HG02588 (cell line): Measurements from ENCODE around the gene DHX40.
"Not testable (repeated sequence)": the region's sequence is repeated elsewhere in the genome, so short reads cannot be mapped to it uniquely, and the experiment has no call there.

Source experiments
- ATAC-seq: cut with Tn5 transposase; IDR thresholded peaks from one replicate; pipeline ENCODE4 v1.9.1; 2021; ENCODE audit warnings: mild to moderate bottlenecking, moderate library complexity; ENCODE audit not compliant: unreplicated experiment

Gene DHX40

DNA sequence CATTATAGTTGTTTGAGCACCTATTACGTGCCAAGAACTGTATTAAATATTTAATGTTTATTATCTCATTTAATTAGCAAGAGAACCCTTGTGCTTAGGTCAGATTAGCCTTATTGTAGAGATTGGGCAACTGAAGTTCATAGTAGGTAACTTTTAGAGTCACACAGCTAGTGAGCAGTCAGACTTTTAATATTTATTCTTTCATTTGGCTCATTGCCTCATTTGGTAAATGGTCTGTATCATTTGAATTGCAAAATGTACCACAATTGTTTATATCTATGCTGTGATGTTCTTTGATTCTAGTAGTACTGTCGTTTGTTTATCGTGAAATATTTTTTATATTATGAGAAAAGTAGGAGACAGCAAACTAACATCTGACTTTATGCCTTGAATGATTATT, 61.9 kb downstream of the DHX40 start:
- no peak for ATAC-seq

DNA sequence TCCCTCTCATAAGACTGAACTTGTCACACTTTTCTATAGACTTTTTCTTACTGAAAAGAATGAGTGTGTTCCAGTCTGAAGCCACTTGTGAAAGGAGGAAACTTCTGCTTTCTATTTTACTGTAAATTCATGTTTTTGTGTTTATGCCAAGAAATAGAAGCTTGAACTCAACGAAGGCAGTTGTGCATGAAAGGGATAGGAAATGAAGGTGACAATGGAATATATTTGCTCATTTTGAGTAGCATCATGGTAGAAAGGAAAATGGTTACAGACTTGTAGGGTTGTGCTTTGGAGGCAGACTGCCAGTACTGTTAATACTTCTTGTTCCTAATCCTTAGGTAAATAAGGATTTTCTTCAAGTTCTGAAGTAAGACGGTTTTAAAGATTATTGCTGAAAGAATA, 62.4 kb downstream of the DHX40 start:
- no peak for ATAC-seq

DNA sequence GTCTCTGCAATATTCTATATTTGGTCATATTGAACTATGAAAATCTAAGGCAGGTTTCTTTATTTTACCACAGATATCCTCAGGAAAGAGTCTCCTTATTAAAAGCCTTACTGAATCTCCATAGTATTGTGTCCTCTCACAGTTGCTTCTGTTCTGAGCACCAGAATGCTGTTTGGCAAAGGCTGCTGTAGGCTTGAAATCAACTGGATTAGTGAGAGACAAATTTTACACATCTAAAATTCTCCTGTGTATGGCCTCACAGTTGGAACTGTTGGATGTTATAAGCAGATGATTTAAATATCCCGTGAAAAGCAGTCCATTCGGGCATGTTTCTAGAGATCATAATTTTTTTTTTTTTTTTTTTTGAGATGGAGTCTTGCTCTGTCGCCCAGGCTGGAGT, 63.8 kb downstream of the DHX40 start:
- ATAC-seq, result no peak

DNA sequence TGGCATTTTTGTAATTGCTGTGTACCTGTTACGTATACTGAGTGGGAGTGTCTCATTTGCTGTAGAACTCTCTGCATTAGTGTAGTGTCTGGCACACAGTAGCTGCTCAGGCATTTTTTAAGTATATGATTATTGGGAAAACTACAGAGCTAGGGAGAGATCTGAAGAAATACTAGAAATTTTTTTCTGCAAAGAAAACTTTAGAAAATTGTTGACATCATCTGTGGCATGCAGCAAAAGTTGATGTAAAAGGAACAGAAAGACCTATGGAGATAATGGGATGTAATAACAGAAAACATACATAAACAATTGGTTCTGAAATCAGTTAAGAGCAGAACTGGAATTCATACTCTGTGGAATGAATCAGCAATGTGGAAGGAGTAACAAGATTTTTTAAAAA, 65.9 kb downstream of the DHX40 start:
- no peak for ATAC-seq

DNA sequence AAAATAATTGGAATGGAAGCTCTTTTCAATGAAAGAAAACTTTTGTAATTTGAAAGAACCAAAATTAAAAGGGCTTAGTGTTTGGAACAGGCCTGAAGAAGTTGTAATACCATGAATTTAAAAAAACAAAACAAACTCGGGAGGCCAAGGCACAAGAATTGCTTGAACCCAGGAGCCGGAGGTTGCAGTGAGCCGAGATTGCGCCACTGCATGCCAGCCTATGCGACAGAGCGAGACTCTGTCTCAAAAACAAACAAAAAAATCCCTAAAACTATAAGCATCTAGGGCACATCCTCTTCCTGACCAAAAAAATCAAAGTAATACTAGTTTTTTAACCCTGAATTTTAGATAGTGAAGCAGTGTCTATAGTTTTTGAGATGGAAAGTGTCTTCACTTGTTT, 67.0 kb downstream of the DHX40 start:
- ATAC-seq, result no peak

DNA sequence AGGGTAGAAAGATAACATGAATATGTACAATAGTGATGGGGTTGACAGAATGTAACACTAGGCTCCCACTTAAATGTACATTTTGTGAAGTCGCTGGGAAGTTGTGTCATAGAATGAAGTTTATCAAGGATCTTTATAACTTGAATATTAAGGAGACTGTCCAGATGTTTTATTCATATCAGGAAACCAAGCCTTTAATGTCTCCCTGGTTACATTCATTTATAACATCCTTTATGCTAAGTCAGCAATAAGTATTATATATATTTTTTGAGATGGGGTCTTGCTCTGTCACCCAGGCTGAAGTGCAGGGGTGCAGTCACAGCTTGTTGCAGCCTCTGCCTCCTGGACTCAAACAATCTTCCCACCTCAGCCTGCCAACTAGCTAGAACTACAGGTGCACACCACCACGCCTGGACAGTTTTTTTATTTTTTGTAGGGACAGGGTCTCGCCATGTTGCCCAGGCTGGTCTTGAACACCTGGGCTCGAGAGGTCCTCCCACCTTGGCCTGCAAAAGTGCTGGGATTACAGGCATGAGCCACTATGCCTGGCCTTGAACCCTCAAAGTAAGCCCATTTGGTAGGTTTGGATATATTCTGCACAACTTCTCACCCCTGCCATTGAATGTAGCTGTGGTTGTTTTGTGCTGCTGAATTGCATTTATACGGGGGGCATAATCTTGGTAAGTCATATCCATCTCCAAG, 68.4 kb downstream of the DHX40 start:
- ATAC-seq, result no peak

DNA sequence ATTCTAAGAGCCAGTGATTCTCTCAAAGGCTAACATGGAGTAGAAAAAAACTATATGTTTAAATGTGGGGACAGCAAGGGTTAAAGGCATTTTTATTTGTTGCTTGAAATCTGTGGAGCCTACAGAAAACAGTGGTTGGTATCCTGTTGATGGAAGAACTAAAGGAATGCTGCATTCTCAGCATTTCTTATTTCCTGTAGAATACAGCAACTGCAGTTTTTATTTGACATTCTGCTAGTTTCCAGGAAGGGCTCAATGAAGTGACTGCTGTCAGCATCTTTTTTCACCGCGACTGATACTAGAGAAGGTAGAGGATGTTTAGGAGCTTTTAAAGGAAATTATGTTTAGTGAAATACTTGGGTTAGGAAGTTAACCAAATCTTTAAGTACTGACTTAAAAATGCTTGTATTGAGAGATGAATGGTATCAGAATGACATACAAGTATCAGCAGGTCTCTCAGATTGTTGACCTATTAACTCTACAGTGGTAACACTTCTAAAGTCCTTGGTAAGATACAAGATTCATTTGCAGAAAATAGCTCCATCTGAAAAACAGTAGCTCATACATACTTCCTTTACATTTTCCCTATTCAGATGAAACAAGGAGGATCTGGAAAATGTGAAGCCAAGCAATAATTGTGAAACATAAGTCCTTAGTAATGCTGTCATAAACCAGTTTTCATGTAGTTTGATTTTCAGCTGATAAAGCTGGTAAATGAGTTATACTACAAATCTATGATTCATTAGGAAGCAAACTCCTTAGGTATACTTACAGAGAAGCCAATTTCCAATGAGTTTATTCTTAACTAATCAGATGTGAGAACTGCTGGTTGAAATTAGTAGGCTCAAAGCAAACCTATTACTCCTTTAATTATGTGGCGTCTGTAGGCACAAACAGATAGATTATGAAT, 69.5 kb downstream of the DHX40 start:
- no peak for ATAC-seq

DNA sequence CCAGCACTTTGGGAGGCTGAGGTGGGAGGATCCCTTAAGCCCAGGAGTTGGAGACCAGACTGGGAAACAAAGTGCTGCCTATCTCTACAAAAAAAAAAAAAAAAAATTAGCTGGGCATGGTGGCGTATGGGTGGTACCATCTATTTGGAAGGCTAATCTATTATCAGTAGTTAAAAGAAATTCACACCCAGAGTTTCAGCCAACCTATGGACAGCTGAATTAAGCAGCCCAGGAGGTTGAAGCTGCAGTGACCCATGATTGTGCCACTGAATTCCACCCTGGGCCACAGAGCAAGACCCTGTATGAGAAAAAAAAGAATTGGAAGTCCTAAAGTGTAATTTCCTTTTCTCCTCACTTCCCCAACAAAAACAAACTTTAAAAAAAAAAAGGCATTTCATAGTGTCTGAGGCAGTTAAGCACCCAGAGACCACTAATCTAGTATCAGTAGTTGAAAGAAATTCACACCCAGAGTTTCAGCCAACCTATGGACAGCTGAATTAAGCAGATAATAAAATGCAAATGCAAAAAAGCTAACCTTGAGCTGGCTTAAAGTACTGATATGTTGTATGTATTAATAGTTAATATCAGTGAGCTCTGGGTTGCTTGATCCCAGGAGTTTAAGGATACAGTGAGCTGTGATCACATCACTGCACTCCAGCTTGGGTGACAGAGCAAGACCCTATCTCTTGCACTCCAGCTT, 72.4 kb downstream of the DHX40 start:
- no peak for ATAC-seq

DNA sequence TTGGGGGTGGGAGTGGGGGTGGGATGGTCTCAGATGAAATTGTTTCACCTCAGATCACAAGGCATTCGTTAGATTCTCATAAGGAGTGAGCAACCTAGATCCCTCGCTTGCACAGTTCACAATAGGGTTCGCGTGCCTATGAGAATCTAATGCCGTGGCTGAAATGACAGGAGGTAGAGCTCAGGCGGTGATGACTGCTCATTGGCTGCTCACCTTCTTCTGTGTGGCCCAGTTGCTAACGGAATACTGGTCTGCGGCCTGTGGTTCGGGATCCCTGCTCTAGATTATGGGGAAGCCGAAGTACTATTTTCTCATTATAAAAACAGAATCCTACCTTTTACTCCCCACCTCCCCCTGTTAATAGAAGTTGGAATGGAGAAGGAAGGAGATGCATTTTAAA, 73.1 kb downstream of the DHX40 start:
- ATAC-seq, result no peak

DNA sequence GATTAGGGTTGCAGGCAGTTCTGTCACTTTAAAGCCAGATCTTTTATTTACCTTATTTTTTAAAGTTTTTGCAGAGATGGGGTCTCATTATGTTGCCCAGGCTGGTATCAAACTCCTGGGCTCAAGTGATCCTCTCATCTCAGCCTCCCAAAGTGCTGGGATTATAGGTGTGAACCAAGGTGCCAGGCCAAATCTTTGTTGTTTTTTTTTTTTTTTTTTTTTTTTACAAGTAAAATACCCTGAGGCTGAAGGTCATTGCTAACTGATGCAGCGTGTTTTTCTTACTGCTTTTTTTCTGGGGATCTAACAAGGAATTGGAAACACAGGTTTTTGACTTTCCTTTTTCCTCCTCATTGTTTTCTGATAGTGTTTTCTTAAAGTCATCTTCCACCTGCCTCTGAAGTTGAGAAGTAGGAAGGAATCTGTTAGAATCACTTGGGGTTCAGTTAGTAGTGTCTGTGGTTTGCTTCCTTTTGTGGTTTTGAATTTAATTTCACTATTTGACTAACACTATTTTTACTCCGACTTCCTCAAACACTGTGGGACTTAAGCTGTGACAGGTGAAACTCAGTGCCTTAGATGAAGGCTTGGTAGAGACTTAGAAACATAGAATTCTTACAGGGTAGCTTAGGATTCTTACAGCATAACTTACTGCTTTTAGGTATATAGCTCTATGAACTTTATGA, 76.5 kb downstream of the DHX40 start:
- peak; percentile 79 for ATAC-seq

DNA sequence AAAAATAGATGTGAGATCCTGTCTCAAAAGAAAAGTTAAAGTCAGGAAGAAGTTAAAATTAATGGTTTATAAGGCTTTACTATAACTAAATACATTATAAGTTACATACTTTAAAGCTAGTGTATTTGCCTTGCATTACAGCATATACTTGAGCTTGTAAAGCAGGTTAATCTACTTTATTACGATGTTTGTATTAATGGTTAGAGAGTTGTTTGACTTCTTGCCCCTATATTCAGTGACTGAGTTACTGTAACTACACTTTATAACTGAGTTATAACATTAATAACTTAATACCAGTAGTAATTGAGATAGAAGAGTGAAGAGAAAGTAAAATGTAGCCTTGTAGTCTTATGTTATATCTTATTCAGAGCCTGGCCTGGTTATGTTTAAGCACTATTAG, 77.2 kb downstream of the DHX40 start:
- no peak for ATAC-seq

DNA sequence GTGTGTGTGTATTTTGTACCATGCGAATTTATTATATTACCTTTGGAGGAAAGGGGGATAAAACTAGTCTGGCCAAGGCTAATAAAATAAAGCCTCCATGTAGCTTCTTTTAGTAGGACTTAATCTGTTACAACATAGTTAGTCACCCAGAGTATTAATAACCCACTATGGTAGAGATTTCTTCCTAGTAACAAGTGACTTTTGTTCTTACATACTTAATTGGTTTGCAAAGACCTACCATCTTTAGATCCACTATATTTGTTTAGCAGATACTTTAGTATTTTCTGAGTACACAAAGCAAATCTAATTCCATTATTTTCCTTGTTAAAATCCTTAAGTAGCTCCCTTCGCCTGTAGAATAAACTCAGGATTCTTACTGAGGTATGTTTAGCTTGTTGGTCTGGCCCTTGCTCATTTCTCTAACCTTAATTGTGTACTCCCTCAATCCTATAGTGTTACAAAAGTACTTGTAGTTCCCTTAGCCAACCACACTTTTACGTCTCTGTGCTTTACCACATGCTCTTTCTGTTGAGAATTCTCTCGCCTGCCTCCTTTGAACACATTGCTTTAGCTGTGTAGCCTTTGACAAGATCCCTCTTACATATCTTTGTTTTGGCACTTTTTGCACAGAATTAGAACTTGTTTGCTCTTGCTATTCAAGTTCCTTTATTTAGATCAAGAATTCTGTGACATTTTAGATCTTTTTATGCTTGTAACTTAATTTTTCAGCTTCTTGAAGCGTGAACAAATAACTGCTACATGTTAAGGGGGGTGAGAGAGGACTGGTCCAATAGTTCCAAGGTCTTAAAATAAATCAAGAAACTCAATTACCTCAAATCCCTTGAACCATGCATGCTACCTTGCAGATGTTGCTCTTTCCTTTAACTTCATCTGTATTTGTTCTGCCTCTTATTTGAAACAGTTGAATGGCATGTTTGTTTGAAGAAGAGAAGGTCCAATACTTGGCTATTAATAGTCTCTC, 78.0 kb downstream of the DHX40 start:
- ATAC-seq, result no peak

DNA sequence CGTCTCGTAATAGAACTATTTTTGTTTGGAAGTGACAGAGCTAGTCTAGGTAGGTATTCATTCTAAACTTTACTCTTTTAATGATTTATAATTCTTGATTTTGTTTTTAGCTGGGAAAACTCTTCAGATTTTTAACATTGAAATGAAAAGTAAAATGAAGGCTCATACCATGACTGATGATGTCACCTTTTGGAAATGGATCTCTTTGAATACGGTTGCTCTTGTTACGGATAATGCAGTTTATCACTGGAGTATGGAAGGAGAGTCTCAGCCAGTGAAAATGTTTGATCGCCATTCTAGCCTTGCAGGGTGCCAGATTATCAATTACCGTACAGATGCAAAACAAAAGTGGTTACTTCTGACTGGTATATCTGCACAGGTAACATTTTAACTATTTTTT, 81.9 kb downstream of the DHX40 start:
- ATAC-seq, result no peak

DNA sequence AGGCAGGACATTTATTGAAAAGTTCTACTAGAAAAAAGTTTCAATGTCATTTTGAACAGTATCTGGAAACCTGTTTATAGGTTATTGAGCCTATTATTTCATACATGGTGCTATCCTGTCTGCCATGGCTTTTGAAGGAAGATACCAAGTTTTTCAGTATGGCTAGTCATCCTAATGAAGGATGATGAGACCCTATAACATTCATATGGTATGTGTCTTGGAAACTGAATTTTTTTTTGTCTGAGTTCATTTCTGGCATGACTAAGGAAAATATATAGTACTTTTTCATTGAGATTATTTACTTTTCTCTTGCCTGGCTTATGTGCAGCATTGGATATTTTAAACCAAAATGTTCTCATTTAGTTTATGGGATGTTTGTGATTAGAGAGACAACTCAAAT, 84.5 kb downstream of the DHX40 start:
- no peak for ATAC-seq

DNA sequence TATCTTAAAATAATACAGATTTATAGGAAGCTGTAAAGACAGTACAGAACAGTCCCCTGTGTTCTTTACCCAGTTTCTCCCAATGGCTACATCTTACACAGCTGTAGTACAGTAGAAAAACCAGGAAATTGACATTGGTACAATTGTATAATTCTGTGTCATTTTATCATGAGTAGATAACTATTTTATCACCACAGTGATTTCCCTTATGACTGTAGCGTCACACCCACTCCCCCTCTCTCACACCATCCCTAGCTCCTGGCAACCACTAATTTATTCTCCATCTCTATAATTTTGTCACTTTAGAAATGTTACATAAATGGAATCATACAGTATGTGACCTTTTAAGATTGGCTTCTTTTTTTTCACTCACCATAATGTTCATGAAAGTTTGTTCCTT, 85.2 kb downstream of the DHX40 start:
- ATAC-seq, result no peak

DNA sequence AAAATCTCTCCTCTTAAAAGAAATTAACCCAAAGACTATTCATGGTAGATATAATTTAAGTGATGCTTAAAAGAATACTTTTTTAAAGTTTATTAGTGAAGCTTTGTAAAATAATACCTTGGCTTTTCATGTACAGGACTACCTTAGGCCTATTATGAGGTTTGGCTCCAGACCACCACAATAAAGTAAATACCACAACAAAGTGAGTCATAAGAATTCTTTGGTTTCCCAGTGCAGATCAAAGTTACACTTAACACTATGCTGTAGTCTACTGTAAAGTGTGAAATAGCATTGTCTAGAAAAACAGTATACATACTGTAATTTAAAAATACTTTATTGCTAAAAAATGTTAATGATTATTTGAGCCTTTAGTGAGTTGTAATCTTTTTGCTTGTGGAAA, 85.9 kb downstream of the DHX40 start:
- ATAC-seq, result no peak

DNA sequence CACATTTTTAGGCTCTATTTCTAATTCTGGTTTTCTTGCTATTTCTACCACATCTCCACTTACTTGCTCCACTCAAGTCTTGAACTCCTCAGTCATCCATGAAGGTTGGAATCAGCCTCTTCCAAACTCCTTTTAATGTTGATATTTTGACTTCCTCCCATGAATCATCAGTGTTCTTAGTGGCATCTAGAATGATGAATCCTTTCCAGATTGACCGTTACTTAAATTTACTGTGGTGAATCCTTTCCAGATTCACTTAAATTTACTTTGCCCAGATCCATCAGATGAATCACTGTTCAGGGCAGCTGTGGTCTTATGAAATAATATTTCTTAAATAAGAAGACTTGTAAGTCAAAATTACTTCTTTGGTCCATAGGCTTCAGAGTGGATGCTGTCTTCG, 86.7 kb downstream of the DHX40 start:
- ATAC-seq, result no peak

DNA sequence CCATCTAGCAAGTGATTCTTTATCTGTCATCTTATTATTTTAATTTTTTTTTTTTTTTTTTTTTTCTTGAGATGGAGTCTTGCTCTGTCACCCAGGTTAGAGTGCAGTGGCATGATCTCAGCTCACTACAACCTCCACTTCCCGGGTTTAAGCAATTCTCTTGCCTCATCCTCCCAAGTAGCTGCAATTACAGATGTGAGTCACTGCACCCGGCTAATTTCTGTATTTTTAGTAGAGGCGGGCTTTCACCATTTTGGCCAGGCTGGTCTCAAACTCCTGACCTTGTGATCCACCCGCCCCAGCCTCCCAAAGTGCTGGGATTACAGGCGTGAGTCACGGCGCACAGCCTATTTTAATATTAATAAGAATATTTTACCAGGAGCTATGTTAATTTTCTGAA, 91.2 kb downstream of the DHX40 start:
- ATAC-seq, result not testable (repeated sequence)
